GDM1 (cell line): Measurements from ENCODE around the gene TTC14.
"Not testable (repeated sequence)": the region's sequence is repeated elsewhere in the genome, so short reads cannot be mapped to it uniquely, and the experiment has no call there.

Source experiments
- DNase-seq: peaks from one replicate; lab custom pipeline; 2025; lab: John Stamatoyannopoulos, UW

TTC14 gene, protein sequence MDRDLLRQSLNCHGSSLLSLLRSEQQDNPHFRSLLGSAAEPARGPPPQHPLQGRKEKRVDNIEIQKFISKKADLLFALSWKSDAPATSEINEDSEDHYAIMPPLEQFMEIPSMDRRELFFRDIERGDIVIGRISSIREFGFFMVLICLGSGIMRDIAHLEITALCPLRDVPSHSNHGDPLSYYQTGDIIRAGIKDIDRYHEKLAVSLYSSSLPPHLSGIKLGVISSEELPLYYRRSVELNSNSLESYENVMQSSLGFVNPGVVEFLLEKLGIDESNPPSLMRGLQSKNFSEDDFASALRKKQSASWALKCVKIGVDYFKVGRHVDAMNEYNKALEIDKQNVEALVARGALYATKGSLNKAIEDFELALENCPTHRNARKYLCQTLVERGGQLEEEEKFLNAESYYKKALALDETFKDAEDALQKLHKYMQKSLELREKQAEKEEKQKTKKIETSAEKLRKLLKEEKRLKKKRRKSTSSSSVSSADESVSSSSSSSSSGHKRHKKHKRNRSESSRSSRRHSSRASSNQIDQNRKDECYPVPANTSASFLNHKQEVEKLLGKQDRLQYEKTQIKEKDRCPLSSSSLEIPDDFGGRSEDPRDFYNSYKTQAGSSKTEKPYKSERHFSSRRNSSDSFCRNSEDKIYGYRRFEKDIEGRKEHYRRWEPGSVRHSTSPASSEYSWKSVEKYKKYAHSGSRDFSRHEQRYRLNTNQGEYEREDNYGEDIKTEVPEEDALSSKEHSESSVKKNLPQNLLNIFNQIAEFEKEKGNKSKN

GRCh38 chr3:180601688-180602666, at the start of gene TTC14:
TTC14 (plus strand) TSS chr3:180602163; CDS start chr3:180602262, 99 bp downstream.
- DNase-seq = peak; percentile 81

DNA sequence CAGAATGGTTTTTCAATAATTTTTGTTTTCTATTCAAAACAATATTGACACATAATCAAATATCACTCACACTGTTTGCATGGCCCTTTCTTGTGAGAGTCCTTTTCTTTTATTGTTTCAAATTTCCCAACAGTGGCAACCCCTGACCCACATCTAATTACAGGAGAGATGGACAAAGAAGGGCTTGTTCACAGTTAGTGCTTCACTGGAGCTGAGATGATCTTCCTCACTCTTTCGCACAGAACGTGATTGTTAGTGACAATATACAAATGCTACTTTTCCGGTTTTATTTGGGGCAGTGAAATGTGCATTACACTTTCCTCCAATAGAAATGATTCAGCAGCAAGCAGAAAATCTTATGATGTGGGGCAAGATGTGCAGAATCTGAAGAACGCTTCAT, 38.6 kb upstream of the TTC14 start:
- no peak for DNase-seq

DNA sequence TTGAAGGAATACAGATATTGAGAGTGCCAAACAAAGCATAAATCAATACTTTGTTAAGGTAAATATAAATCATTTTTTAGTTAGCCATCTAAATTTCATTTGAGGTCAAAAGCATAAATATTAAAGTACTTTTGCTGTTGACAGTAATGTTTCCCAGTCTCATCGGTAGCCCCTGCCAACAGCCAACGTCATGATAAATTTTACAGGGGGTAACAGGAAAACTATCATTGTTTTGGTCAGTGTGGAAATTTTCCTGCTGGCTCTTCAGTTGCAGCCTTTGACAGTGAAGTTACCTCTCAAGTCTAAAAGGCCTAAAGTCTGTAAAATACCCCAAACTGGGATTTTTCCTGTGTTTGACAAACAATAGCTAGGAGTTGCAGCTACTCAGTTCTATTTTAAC, 37.3 kb upstream of the TTC14 start:
- no peak for DNase-seq

GRCh38 chr3:180570238-180570637, 31.7 kb upstream of the TTC14 start:
- no peak for DNase-seq

GRCh38 chr3:180571831-180572598, 29.9 kb upstream of the TTC14 start:
- no peak for DNase-seq

- no peak for DNase-seq
Observed at GRCh38 chr3:180575571-180575970, 26.4 kb upstream of the TTC14 start.

- DNase-seq = no peak
Observed at GRCh38 chr3:180580934-180581333, 21.0 kb upstream of the TTC14 start.

GRCh38 chr3:180590396-180590795, 11.6 kb upstream of the TTC14 start:
- DNase-seq = no peak

- DNase-seq = not testable (repeated sequence)
Observed at GRCh38 chr3:180593631-180594030, 8.3 kb upstream of the TTC14 start.

GRCh38 chr3:180594631-180595558, 7.1 kb upstream of the TTC14 start:
- no peak for DNase-seq

GRCh38 chr3:180595559-180595935, 6.4 kb upstream of the TTC14 start:
- DNase-seq = no peak

GRCh38 chr3:180600473-180600872, 1.5 kb upstream of the TTC14 start:
- DNase-seq = no peak

GRCh38 chr3:180611006-180611405, 9.0 kb downstream of the TTC14 start:
- no peak for DNase-seq

DNA sequence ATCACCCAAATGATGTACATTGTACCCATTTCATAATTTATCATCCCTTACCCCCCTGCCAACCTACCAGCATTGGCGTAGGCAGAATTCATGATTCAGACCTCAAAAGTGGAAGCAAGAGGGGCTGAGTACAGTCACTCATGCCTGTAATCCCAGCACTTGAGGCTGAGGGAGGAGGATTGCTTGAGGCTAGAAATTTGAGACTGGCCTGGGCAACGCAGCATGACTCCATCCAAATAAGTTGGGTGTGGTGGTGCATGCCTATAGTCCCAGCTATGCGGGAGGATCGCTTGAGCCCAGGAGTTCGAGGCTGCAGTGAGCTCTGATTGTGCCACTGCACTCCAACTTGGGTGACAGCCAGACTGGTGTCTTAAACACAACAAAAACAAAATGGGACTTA, 10.4 kb downstream of the TTC14 start:
- no peak for DNase-seq

DNA sequence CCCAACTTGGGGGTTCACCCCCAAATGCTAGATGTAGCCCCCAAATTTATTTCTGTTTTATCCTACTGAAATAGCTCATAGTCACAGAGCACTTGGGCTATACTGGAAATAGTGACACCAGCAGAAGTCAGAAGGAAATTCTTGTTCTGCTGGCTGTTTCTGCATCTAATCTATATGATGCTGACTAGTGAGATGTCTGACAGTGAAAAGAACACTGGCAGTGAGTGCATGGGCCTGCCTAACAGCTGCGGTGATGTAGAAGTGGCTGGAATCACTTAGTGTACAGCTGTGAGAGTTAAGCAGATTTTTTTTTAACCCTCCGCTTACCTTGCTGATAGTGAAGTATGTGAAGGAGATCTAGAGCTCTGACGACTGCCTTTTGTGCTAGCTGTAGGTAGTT, 14.0 kb downstream of the TTC14 start:
- DNase-seq = no peak

- no peak for DNase-seq
Observed at GRCh38 chr3:180617049-180617448, 15.1 kb downstream of the TTC14 start.

- DNase-seq = not testable (repeated sequence)
Observed at GRCh38 chr3:180618563-180618962, 16.6 kb downstream of the TTC14 start.

DNA sequence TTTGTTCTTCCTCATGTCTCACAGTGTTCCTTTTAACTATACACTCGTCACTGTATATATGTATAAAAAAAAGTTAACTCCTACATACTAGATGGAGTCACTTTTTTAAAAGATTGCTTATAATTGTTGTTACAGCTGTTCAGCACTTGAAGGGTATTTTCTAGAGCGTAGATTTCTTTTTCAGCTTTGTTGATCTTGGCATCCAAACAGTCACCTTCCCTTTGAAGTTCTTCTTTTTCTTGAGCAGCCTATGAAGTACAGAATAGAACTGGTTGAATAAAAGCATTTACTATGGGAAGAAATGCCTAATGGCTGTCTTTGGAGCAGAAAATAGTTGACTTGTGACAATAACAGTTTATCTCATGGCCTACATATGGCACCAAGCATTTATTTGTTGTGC, 17.8 kb downstream of the TTC14 start:
- DNase-seq = no peak

DNA sequence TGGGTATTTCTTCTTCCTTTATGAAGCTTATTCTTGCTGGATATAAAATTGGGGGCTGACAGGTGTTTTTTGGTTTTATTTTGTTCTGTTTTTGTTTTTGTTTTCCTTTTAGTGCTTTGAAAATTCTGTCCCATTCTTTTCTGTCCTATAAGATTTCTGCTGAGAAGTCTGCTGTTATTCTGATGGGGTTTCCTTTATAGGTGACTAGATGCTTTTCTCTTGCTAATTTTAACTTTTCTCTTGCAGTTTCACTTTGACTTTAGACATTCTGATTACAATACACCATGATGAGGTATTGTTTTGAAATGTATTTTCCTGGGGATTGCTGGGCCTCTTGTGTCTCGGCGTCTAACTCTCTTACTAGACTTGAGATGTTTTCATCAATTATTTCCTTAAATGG, 22.8 kb downstream of the TTC14 start:
- DNase-seq = no peak

GRCh38 chr3:180626844-180627243, 24.9 kb downstream of the TTC14 start:
- DNase-seq = no peak
